GM19240 (cell line): ENCODE measurements around the gene MTA1.

Source experiments
- DNase-seq: peaks from one replicate; pipeline ENCODE4 v3.0.0; 2011; ENCODE audit warnings: low spot score; ENCODE audit not compliant: insufficient read length

The MTA1 gene

DNA sequence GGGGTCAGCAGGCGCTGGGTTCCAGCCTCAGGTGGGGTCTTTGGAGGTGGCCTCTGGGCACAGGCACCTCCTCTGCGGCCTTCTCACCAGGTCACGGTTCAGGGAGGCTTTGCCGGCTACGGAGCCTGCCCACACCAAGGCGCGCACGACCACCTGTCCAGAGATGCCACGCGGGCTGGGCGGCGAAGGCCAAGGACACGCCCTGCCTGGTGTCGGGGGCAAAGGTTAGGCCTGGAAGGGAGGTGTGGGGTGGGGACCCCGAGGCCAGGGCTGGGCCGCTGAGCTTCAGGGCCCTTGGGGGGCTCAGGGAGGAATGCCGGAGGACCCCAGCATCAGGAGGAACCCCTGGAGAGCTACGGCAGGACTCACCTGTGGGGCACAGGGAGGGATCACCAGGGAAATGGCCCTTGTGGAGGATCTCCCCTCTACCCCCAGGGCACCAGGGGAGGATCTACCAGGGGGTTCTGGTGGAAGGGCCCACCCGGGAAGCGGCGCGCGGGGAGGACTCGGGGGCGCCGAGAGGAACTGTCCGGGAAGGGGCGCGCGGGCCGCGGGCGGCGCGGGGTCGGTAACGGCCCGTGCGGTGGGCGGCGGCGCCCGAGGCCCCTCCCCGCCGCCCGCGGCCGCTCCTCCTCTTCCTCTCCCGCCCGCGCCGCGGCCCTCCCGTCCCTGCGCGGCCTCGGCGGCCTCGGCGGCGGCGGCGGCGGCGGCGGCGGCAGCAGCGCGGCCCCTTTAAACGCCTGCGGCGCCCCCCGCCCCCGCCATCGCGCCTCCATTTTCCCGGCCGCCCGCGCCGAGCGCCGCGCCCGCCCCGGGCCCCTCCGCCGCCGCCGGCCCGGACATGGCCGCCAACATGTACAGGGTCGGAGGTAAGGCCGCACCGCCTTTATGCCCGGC lies at the start of gene MTA1:
Gene MTA1 (plus strand): TSS at position 633 of the 897 bp plus-strand sequence. CDS start 209 bp downstream, at position 842.
- peak; percentile 77 for DNase-seq

DNA sequence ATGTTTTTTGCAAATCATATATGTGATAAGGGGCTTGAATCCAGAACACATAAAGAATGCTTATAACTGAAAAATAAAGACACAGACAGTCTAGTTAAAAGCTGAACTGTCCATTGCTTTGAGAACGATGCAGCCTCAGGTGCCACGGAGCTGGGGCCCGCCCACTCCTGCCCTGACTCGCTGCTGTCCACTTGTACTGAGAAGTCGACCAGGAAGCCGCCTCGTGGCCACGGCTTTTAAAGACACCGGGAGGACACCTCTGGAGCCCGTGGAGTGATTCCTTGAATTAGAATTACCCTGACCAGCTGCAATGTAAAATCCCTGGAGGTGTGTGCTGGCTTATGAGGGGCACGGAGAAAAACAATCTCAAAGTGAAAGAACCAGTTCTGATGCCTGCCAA lies 45.2 kb upstream of the MTA1 start:
- DNase-seq: no peak

GRCh38 chr14:105375635-105376057 lies 44.0 kb upstream of the MTA1 start:
- DNase-seq: no peak

- DNase-seq: no peak
These were observed 42.8 kb upstream of the MTA1 start for GRCh38 chr14:105376521-105377440.

DNA sequence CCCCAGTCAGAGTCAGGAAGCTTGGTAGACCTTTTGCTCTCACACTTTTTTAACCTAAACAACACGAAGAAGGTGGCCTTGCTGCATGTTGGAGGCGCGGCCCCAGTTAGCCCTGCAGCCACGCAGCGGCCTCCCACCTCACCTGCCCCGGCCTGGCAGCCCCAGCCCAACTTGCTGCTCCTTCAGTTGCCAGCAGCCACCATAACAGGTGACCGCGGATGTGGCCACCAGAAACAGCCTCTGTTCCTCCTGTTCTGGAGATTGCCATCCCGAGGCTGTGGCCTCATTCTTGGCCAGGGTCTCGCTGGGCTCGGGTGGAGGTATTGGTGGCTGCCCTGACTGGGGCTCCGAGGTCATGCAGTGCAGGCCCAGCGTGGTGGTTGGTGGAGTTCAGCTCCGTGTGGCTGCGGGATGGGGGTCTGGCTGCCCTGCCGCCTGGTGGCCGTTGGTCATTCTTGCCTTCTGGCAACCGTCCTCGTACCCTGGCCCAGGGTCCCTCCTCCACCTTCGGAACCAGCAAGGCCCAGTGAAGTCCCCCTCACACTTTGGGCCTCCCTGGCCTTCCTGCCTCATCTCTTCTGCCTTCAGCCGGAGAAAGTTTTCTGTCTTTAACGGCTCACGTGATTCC lies 42.0 kb upstream of the MTA1 start:
- DNase-seq: no peak

DNA sequence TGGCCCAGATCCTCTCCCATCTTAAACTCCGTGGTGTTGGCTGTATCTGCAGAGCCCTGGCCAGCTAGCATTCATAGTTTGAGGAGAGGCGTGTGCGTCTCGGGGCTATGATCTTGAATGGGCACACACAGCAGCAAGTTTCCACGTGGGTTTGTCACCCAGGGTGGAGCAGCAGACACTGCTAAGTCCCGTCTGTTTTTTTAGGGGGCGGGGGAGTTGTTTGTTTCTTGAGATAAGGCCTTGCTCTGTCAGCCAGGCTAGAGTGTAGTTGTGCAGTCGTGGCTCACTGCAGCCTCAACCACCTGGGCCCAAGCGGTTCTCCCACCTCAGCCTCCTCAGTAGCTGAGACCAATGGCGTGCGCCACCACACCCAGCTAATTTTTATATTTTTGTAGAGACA lies 41.4 kb upstream of the MTA1 start:
- DNase-seq: no peak

GRCh38 chr14:105378873-105379685 lies 40.5 kb upstream of the MTA1 start:
- DNase-seq: no peak

DNA sequence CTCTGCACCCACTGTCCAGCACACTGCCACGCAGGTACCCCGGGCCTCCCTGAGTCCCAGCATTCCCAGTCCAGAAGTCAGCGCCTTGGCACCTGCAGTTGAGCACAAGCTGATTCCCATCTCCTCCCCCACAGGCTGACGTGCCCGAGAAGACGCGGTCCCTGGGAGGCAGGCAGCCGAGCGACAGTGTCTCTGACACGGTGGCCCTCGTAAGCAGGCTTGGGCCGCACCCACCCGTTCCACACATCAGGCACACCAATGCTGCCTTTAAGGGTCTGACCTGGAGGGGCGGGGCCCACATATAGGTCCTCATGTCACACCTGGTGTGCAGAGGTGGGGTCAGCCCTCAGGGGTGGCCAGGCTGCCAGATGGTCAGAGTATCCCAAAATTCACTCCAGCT lies 39.7 kb upstream of the MTA1 start:
- DNase-seq: no peak

DNA sequence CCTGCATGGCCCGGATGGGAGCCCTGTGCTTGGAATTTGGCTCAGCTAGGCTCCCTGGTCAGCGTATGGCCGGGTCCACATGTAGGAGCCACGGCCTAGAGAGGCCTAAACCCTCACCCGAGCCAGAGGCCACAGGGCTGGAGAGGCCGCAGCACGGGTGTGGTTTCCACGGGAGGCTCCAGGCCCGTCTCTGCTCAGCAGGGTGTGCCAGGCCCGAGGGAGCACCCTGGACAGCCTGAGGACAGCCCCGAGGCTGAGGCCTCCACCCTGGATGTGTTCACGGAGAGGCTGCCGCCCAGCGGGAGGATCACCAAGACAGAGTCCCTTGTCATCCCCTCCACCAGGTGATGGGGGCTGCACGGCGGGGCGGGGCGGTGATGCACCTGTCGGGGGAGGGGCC lies 38.9 kb upstream of the MTA1 start:
- DNase-seq: no peak

- DNase-seq: no peak
These were observed 37.9 kb upstream of the MTA1 start for GRCh38 chr14:105381446-105382342.

- no peak for DNase-seq
These were observed 37.1 kb upstream of the MTA1 start for GRCh38 chr14:105382343-105383082.

DNA sequence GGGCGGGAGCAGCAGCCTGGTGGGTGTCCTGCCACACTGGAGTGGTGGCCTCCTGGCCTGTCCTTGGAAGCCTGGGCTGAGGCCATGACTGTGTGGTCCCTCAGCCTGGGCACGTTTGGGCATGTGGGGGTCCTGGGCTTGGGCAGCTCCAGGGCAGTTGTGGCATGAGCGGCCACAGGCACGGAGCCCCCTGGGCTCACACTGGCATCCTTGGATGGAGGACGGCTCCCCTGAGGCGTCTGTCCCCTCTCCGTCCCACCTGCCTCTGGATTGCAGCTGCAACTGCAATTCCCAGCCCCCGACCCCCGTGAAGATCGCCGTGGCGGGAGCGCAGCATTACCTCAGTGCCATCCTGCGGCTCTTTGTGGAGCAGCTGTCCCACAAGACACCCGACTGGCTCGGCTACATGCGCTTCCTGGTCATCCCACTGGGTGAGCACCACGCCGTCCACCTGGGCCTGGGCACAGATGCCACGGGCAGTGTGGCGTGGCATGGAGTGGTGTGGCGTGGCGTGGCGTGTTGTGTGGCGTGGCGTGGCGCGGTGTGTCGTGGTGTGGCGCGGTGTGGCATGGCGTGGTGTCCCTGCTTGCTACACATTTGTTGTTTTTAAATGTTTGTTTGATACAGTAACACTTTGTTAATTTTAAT lies 36.4 kb upstream of the MTA1 start:
- no peak for DNase-seq

GRCh38 chr14:105384041-105384557 lies 35.5 kb upstream of the MTA1 start:
- no peak for DNase-seq

- DNase-seq: no peak
These were observed 34.9 kb upstream of the MTA1 start for GRCh38 chr14:105384605-105385321.

GRCh38 chr14:105385322-105385637 lies 34.3 kb upstream of the MTA1 start:
- no peak for DNase-seq

- DNase-seq: no peak
These were observed 33.8 kb upstream of the MTA1 start for GRCh38 chr14:105385698-105386365.
